ENCODE measurements around the gene MCRS1.
"Not testable (repeated sequence)": the region's sequence is repeated elsewhere in the genome, so short reads cannot be mapped to it uniquely, and the experiment has no call there.

The MCRS1 gene, protein sequence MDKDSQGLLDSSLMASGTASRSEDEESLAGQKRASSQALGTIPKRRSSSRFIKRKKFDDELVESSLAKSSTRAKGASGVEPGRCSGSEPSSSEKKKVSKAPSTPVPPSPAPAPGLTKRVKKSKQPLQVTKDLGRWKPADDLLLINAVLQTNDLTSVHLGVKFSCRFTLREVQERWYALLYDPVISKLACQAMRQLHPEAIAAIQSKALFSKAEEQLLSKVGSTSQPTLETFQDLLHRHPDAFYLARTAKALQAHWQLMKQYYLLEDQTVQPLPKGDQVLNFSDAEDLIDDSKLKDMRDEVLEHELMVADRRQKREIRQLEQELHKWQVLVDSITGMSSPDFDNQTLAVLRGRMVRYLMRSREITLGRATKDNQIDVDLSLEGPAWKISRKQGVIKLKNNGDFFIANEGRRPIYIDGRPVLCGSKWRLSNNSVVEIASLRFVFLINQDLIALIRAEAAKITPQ

DNA sequence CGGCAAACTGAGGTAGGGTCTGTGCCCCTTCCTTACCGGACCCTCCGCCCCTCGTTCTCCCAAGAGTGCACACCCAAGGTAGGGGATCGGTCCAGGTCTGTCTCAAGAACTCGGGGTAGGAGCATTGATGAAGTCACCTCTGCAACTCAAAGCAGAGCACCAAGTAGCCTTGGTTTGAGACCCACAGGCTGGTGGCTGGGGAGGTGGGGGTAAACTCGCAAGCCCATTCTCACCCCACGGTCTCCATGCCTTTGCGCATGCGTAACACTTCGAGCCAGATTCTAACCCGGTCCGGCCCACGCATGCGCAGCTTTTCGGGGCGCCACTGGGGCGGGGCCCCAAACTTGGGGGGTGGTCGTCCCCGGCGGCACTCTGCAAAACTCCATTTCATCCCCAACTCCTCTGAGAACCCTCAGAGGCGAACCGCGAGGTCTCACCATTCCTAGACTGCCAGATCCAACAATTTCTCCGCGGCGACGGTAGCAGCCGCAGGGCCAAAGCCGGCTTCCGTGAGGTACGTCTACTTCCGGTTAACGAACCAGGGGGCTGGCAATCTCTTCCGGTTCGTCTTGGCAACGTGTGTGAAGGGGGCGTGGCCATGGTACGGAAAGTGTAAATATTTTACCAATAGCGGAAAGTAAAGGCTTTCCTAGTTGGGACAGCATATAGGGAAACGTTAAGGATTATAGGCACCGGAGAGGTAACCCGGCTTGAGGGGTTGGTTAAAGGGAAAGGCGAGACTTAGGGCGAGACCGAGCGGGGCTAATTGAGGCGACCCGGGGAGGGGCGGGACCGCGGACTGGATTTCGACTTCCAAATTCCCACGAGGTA is at the start of gene MCRS1:
Gene MCRS1, minus strand, starts transcription at position 532 of the 831 bp plus-strand sequence. CDS start 1,411 bp downstream, outside the sequence.
- peak; percentile 93 for DNase-seq (ENCODE audit: low read depth)

GRCh38 chr12:49616533-49617219 is 48.7 kb upstream of the MCRS1 start:
- no peak for DNase-seq (ENCODE audit: low read depth)

GRCh38 chr12:49615725-49616124 is 47.8 kb upstream of the MCRS1 start:
- DNase-seq (ENCODE audit: low read depth): peak; percentile 78

GRCh38 chr12:49612210-49612609 is 44.3 kb upstream of the MCRS1 start:
- no peak for DNase-seq (ENCODE audit: low read depth)

- not testable (repeated sequence) for DNase-seq (ENCODE audit: low read depth)
These were observed 42.8 kb upstream of the MCRS1 start for GRCh38 chr12:49610785-49611184.

GRCh38 chr12:49609875-49610154 is 41.9 kb upstream of the MCRS1 start:
- DNase-seq (ENCODE audit: low read depth): peak; percentile 65

GRCh38 chr12:49609059-49609874 is 41.3 kb upstream of the MCRS1 start:
- DNase-seq (ENCODE audit: low read depth): no peak

- not testable (repeated sequence) for DNase-seq (ENCODE audit: low read depth)
These were observed 37.6 kb upstream of the MCRS1 start, which contains the start of gene FAM186B for GRCh38 chr12:49605539-49605938. Gene FAM186B (minus strand): TSS chr12:49605639. CDS start chr12:49605477, 162 bp downstream.

DNA sequence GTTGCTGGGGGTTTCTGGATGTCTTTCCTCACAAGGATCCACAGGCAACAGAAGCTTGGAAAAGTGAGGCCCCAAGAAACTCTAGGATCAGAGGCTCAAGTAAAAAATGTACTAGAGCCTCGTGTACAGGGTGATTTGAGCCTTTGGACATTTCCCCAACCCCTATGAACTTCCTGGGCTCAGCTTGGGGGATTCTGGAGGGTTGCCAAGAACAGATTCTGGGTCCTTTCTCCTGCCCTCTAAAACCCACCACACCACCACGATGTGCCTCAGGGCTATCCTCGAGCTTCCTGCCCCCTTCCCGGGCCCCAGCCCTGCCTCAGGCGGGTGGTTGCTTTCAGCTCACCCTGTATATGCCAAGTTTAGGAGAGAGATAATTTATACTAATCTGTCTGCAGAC is 36.9 kb upstream of the MCRS1 start:
- no peak for DNase-seq (ENCODE audit: low read depth)

DNA sequence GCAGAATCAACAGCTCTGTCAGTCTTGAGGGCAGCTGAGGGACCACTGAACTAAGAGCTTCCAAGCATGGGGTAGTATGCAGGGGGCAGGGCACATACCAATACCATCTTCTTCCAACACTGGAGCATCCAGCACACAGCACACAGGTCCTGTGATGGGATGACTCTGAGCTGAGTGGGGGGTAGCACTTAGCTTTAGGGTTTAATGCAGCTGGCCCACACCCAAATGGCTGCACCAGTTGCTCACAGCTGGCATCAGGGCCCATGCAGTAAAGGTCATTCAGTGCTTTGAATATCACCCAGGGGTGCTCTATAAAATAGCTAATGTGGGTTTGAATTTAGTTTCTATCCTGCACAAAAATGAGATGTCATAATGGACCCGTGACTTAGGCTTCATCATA is 35.8 kb upstream of the MCRS1 start:
- no peak for DNase-seq (ENCODE audit: low read depth)

GRCh38 chr12:49599961-49600360 is 32.0 kb upstream of the MCRS1 start:
- no peak for DNase-seq (ENCODE audit: low read depth)

DNA sequence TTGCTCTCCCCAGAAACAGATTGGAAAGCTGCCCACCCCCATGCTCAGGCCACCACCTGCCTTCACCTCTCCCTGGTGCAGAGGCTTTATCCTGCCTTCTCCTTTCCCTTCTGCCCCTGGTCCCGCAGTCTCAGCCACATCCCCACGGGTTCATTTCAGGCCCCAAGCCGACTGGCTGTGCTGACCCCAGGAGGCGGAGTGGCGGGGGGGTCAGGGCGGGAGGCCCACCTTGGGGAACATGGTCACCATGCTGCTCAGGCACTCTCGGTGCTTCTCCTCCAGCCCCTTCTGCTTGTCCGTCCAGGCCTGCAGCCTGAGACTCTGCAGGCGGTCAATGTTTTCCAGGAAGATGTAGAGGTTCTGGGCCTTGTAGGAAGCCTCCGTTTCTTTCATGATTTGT is 30.6 kb upstream of the MCRS1 start:
- no peak for DNase-seq (ENCODE audit: low read depth)

- no peak for DNase-seq (ENCODE audit: low read depth)
These were observed 21.0 kb upstream of the MCRS1 start for GRCh38 chr12:49588721-49589516.

GRCh38 chr12:49588281-49588680 is 20.3 kb upstream of the MCRS1 start:
- no peak for DNase-seq (ENCODE audit: low read depth)

GRCh38 chr12:49587174-49587908 is 19.4 kb upstream of the MCRS1 start:
- no peak for DNase-seq (ENCODE audit: low read depth)

- DNase-seq (ENCODE audit: low read depth): no peak
These were observed 17.8 kb upstream of the MCRS1 start for GRCh38 chr12:49585477-49586459.

GRCh38 chr12:49584591-49584990 is 16.6 kb upstream of the MCRS1 start:
- no peak for DNase-seq (ENCODE audit: low read depth)

GRCh38 chr12:49583366-49584094 is 15.6 kb upstream of the MCRS1 start:
- DNase-seq (ENCODE audit: low read depth): no peak

All from EH (cell line).